Osteocyte (in vitro differentiated cells): ENCODE data around the gene FRYL. TPM values are rescaled to one million over a fixed set of nuclear protein-coding genes. Genes with fewer than 3 reads are reported as not detected.

Experiments used
- DNase-seq: peaks from one replicate; pipeline ENCODE4 v3.0.0; 2021; ENCODE audit warnings: mixed read lengths; ENCODE audit not compliant: unreplicated experiment; ENCODE audit errors: extremely low spot score
- H3K27ac Mint-ChIP-seq: one replicate; pipeline ENCODE4 v1.8.0; 2021; ENCODE audit warnings: mild to moderate bottlenecking, mixed read lengths; ENCODE audit not compliant: unreplicated experiment
- H3K27me3 Mint-ChIP-seq: one replicate; pipeline ENCODE4 v1.8.0; 2021; ENCODE audit warnings: mixed read lengths; ENCODE audit not compliant: unreplicated experiment
- H3K36me3 Mint-ChIP-seq: one replicate; pipeline ENCODE4 v1.8.0; 2021; ENCODE audit warnings: mixed read lengths; ENCODE audit not compliant: unreplicated experiment
- H3K4me1 Mint-ChIP-seq: one replicate; pipeline ENCODE4 v1.8.0; 2021; ENCODE audit warnings: mixed read lengths; ENCODE audit not compliant: unreplicated experiment
- H3K4me3 Mint-ChIP-seq: one replicate; pipeline ENCODE4 v1.8.0; 2021; ENCODE audit warnings: mild to moderate bottlenecking, moderate library complexity, mixed read lengths; ENCODE audit not compliant: unreplicated experiment
- H3K9me3 Mint-ChIP-seq: one replicate; pipeline ENCODE4 v1.8.0; 2021; ENCODE audit warnings: mixed read lengths; ENCODE audit not compliant: unreplicated experiment
- total RNA-seq: library from RNA; stranded (reverse); gene quantifications from 2 replicates; pipeline ENCODE4 v1.2.1, GENCODE V29; 2021
- TF ChIP-seq, protein P1 (sequence below): fragments of 200-600 bp; sonication (generic); IDR thresholded peaks from 2 replicates; pipeline ENCODE4 v1.5.0; 2021; ENCODE audit warnings: antibody characterized with exemption, mild to moderate bottlenecking, moderate library complexity

The FRYL gene
- total RNA-seq, 1 donor from 2014 or later: 61.9 TPM

DNA sequence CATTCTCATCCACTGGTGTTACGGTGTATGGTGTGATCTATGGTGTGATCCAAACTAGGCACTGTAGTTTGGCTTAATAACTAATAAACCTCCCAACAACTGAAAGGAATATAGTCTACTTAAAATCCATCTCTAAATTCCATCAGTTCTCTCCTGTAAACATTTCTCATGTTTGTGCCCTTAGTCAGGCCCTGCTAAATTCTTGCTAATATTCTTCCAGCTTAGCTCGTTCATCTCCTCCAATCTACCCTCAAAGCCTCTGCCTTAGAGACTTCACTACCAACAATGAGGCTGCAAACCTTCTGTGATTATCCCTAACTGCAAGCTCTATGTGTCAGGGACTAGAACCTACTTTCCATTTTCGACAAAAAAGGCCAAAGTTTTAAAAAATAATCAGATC is 261.9 kb downstream of the FRYL start:
- no peak for DNase-seq
- H3K27ac Mint-ChIP-seq: no peak overlapping the region
- H3K27me3 Mint-ChIP-seq: no peaks in the 10 kb centered on the region
- TF ChIP-seq, protein P1, sequence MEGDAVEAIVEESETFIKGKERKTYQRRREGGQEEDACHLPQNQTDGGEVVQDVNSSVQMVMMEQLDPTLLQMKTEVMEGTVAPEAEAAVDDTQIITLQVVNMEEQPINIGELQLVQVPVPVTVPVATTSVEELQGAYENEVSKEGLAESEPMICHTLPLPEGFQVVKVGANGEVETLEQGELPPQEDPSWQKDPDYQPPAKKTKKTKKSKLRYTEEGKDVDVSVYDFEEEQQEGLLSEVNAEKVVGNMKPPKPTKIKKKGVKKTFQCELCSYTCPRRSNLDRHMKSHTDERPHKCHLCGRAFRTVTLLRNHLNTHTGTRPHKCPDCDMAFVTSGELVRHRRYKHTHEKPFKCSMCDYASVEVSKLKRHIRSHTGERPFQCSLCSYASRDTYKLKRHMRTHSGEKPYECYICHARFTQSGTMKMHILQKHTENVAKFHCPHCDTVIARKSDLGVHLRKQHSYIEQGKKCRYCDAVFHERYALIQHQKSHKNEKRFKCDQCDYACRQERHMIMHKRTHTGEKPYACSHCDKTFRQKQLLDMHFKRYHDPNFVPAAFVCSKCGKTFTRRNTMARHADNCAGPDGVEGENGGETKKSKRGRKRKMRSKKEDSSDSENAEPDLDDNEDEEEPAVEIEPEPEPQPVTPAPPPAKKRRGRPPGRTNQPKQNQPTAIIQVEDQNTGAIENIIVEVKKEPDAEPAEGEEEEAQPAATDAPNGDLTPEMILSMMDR: no peak
- H3K36me3 Mint-ChIP-seq: peaks cover 51% of the 10 kb centered on the region
- no peak overlapping the region for H3K4me3 Mint-ChIP-seq
- H3K4me1 Mint-ChIP-seq: no peaks in the 10 kb centered on the region
- H3K9me3 Mint-ChIP-seq: no peaks in the 10 kb centered on the region

DNA sequence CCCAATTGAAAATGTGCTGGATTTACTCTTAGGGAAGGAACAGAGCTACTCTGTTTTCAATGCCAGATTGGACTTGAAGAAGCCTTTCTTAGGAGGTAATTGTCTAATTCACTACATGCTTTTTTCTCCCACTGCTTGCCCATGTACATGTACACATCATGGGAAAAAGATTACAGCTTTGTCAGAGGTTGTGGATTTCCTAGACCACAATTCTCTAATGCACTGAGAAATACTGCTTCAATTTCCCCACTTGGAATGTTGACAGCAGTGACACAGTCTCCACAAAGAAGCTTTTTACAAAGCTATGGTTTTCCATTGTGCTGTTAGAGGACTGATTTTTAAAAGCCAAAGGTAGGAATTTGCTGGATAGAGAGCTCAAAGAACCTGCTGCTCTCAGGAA is 270.5 kb downstream of the FRYL start:
- Mint-ChIP-seq H3K36me3 (peaks cover 44% of the 10 kb centered on the region), H3K9me3 (no peaks in the 10 kb centered on the region), H3K27ac (no peak overlapping the region), H3K4me1 (peaks cover 4% of the 10 kb centered on the region), H3K4me3 (no peak overlapping the region), H3K27me3 (no peaks in the 10 kb centered on the region)
- TF ChIP-seq, protein P1: no peak
- no peak for DNase-seq

DNA sequence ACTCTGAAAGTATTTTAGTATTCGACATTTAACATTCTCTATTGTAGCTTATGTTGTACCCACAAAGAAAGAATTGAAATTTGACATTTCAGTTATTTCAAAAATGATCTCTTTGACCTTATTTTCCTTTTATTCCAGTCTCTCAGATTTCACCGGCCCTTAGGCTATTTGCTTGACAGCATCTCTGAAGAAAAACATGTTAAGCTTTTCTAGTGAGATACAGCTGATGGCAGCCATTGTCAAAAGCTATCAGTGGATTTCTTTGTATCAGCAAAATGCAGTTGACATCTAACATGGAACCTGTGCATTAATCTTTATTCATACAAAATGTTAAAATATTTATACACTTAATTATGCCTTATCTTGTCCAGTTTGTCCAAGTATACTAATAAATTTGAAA is 273.4 kb downstream of the FRYL start:
- no peak overlapping the region for H3K4me3 Mint-ChIP-seq
- TF ChIP-seq, protein P1: no peak
- H3K27ac Mint-ChIP-seq: no peak overlapping the region
- H3K9me3 Mint-ChIP-seq: no peaks in the 10 kb centered on the region
- no peaks in the 10 kb centered on the region for H3K27me3 Mint-ChIP-seq
- no peak for DNase-seq
- peaks cover 4% of the 10 kb centered on the region for H3K4me1 Mint-ChIP-seq
- H3K36me3 Mint-ChIP-seq: peaks cover 28% of the 10 kb centered on the region

DNA sequence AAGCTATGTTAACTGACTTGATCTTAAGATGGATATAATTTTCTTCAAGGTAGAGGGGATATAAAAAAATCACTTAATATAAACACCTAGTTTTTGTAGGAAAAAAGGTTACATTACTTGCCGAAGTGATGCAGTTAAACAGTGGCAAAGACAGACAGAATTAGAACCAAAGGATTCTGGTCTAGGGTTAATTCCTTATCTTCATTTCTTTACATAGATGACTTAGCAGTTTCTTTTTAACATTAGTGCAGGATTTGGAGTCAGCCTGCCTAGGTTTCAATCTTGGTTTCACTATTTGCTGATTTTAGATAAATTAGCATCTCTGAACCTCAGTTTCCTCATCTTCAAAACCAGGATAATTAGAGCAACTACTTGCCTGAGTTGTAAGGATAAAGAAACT is 275.7 kb downstream of the FRYL start:
- H3K4me3 Mint-ChIP-seq: no peak overlapping the region
- H3K4me1 Mint-ChIP-seq: peaks cover 4% of the 10 kb centered on the region
- TF ChIP-seq, protein P1: no peak
- no peak for DNase-seq
- H3K27ac Mint-ChIP-seq: no peak overlapping the region
- no peaks in the 10 kb centered on the region for H3K9me3 Mint-ChIP-seq
- H3K36me3 Mint-ChIP-seq: peaks cover 28% of the 10 kb centered on the region
- no peaks in the 10 kb centered on the region for H3K27me3 Mint-ChIP-seq

DNA sequence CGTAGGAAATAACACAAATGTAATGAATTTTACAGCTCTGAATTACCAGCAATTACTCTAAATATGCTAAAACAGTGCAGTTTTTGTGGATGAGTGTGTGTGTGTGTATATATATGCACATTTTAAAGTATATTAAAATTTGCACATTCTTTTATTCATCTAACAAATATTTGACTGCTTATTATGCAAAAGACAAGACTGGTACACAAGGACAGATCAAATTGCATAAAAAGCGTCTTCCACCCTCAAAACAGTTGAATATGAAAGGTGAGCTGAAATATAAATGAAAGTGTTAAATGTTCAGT is 276.1 kb downstream of the FRYL start:
- Mint-ChIP-seq H3K4me3 (no peak overlapping the region), H3K9me3 (no peaks in the 10 kb centered on the region), H3K27ac (no peak overlapping the region), H3K4me1 (peaks cover 4% of the 10 kb centered on the region), H3K27me3 (no peaks in the 10 kb centered on the region), H3K36me3 (peaks cover 29% of the 10 kb centered on the region)
- no peak for DNase-seq
- TF ChIP-seq, protein P1: no peak
